ENCODE results near the gene SULT2A1.
"Not testable (repeated sequence)": the region's sequence is repeated elsewhere in the genome, so short reads cannot be mapped to it uniquely, and the experiment has no call there.

SULT2A1 gene

DNA sequence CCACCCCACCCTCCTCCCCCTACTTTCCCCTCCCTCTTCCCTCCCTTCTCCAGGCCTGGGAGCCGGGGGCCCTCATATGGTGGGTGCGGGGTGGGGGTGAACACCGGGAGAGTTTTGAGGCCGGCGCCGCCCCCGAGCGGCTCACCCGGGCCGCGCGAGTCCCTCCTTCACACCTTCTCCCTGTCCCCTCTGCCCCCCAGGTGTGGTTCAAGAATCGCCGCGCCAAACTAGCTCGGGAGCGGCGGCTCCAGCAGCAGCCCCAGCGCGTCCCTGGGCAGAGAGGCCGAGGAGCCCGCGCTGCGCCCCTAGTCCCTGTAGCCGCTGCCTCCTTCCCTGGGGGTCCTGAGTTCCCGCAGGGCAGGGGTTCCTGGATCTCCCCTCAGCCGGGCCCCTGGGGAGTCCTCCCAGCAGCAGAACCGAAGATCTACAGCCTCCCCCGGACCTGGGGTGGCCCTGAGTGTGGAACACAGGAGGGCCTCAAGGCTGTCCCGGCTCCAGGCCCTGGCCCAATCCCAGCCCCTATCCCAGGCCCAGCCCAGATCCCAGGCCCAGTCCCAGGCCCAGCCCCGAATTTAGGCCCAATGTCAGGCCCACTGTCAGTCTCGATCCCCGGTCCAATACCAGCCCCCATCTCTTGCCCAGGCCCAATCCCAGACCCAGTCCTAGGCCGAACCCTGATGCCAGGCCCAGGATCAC lies 25.4 kb downstream of the SULT2A1 start:
- no peak for DNase-seq (ENCODE audit: low spot score)

DNA sequence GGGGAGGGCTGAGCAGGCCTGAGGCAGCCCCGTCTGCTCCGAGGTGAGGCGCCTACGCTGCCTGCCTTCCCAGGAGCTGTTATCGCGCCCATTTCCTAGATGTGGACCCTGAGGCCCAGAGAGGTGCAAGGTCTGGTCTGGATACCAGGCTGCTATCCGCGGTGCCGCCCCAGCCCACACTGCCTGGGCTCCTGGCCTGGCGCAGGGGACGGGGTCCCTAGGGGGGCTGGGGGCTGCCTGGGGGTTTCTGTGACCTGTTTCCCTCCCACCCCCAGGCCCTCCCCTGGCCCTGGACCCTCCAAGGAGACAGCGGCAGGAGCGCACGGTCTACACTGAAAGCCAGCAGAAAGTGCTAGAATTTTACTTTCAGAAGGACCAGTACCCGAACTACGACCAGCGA lies 26.3 kb downstream of the SULT2A1 start:
- DNase-seq (ENCODE audit: low spot score): not testable (repeated sequence)

DNA sequence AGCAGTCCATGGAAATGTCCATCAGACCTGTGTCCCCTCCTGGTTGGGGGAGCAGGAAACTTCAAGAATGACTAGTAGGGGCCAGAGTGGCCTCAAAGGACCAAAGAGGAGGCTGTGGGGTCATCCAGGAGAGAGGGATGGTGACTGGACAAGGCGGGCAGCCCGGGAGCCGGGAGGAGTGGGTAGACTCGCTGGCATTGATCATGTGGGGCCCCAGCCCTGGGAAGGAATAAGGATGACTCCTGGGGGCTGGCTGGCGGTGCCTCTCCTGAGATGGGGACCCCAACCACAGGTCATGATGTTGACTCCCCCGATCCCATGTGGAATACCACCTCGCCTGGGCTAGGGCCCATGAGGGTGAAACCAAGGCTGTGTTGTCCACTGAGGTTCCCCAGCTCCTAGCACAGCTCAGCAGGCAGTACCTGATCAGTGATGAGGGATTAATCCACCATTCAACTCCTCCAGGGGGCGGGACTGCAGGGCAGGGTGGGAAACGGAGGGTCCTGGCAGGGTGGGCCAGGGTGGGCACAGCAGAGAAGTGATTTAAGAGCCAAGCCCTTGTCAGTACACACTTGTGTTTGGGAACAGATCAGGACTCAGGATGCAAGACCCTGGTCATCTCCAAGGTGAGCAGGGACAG lies 27.3 kb downstream of the SULT2A1 start, which contains the start of gene TPRX2:
TPRX2 (plus strand) TSS at position 590 of the 640 bp plus-strand sequence; CDS start at position 602, 12 bp downstream.
- not testable (repeated sequence) for DNase-seq (ENCODE audit: low spot score)

DNA sequence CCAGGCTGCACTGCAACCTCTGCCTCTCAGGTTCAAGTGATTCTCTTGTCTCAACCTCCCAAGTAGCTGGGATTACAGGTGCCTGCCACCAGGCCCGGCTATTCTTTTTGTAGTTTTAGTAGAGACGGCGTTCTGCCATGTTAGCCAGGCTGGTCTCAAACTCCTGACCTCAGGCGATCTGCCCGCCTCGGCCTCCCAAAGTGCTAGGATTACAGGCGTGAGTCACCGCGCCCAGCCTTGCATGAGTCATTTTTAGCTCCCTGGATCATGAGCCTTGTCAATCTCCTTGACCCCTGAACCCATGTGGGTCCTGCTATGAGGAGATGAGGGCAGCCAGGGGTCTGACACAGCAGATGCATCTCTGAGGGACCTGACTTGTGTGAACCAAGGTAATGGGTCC lies 27.9 kb downstream of the SULT2A1 start:
- DNase-seq (ENCODE audit: low spot score): not testable (repeated sequence)

DNA sequence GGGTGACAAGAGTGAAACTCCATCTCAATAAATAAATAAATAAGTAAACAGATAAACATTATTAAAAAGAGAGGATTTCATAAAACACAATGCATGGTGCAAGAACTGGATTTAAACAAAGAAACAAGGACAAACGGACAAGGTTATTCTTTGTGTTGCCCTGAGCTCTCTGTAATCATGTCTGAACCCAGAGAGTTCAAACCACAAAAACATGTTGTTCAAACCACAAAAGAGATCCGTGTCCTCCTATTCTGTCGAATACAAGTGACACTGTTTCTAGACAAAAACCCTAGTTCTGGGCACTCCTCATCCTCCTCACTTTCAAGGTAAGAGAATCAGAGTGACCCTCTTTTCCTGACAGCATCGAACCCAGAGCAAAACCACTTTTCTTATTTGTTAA lies 31.7 kb downstream of the SULT2A1 start:
- no peak for DNase-seq (ENCODE audit: low spot score)

DNA sequence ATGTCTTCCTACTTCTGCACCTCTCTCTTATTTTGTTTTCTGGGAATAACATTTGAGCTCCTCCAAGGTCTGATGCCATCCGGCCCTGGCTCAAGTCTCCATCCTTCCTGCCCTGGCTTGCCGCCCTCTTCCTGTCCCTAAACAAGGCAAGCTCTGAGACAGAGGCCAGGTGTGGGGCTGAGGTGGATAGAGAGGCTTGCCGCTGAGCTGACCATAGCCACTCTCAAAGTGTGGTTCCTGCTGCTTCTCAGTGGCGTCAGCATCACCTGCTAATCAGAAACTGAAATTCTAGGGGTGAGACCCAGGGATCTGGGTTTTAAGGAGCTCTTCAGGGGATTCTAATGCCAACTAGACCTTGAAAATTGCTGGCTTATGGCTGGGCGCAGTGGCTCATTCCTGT lies 33.1 kb downstream of the SULT2A1 start:
- DNase-seq (ENCODE audit: low spot score): no peak

DNA sequence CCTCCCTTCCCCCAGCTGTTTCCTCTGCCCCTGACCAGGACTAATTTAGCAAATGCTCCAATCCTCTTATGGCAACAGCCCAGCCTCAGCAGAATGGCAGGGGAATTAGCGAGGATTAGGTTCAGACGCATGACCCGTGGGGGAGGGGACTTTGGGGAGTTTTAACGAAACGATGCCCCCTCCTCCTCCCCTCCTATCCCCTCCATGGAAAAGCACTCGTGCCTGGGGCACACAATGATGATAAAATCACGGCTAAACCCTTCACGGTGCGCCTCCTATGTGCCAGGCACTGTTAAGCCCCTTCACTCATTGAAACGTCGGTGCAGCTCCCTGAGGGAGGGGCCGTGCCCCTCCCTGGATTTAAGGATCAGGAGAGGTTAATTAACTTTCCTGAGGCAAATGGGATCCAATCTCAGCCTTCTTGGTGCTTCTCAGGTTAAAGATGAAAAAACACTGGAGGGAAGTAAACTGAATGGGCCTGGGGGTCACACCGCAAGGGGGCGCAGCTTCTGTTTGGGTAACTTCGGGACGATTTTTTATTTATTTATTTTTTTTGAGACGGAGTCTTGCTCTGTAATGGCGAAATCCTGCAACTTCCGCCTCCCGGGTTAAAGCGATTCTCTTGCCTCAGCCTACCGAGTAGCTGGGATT lies 37.2 kb downstream of the SULT2A1 start:
- DNase-seq (ENCODE audit: low spot score): no peak

DNA sequence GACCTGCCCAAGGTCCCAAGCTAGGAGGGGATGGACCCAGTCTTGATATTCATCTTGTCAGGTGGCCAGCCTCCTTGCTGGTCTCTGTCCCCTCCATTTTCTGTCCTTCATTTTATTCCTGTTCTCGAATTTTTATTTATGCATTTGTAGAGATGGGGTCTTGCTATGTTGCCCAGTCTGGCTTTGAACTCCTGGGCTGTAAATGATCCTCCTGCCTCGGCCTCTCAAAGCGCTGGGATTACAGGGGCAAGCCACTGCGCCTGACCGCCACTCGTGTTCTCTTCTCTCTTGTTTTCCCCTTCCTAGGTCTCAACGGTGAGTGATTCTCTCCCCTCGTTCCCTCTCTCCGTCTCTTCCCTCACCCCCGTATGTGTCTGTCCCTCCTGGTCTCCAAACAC lies 37.7 kb downstream of the SULT2A1 start:
- DNase-seq (ENCODE audit: low spot score): no peak

DNA sequence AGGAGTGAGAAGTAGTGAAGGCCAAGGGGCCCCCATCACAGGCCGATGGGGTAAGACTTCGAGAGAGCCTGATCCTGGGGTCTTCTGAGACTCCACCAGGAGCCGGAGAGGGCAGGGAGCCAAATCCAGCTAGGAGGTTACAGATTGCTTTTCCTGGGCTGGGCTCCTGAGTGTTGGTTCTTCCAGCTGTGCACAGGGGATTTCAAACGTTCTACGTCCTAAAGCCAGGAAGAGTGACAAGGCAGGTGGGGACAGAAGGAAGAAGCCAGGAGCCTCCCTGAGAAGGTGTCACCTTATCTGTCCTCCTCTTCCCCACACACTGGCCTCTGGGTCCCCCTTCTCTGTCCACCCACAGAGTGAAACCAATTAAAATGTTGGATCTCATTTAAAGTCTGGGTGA lies 43.2 kb downstream of the SULT2A1 start:
- DNase-seq (ENCODE audit: low spot score): no peak

DNA sequence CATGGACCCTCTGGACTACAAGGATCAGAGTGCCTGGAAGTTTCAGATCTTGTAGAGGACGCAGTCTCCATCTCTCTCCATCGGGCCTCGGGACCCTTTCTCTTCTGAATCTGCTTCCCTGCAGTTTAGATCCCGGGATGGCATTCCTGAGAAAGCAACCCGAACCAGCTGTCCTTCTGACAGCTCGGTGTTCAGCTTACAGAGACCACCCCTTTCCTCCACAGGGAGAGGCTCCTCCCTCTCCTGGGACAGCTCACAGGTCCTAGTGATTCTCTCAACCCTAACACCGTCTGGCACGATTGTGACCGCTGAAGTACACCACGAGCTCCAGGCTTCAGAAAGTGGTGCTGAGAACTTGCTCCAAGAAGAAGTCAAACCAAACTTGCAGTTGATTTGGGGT lies 46.2 kb downstream of the SULT2A1 start:
- DNase-seq (ENCODE audit: low spot score): no peak

DNA sequence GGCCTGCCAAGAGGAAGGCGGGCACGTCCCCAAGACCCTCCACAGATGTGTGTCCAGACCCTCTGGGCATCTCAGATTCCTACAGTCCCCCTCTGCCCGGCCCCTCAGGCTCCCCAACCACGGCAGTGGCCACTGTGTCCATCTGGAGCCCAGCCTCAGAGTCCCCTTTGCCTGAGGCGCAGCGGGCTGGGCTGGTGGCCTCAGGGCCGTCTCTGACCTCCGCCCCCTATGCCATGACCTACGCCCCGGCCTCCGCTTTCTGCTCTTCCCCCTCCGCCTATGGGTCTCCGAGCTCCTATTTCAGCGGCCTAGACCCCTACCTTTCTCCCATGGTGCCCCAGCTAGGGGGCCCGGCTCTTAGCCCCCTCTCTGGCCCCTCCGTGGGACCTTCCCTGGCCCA lies 46.7 kb downstream of the SULT2A1 start:
- no peak for DNase-seq (ENCODE audit: low spot score)

DNA sequence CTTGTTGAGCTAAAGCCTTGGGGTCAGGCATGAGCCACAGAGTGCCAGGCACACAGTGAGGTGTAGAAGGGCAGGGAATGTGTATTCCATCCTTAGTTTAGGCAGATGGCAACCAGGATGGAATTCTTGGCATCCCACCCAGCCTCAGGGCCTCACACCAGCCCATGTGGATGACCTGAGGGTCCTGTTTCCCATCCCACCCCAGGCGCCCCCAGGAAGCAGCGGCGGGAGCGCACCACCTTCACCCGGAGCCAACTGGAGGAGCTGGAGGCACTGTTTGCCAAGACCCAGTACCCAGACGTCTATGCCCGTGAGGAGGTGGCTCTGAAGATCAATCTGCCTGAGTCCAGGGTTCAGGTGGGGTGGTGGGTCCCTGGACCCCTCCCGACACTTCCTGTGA lies 50.1 kb downstream of the SULT2A1 start:
- no peak for DNase-seq (ENCODE audit: low spot score)

DNA sequence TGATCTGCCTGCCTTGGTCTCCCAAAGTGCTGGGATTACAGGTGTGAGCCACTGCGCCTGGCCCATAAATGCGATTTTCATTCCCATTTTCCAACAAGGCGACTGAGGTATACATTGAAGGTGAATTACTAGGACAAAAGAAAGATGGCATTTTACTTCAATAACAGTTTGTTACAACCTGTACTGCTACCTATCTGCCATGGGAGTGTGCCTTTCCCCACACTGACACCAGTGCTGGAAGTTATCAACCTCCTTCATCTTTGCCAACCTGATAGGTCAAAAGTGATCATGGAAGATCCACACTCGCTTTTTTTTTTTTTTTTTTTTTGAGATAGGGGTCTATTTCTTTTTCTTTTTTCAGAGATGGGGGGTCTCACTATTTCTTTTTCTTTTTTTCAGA lies 53.4 kb downstream of the SULT2A1 start:
- DNase-seq (ENCODE audit: low spot score): no peak

DNA sequence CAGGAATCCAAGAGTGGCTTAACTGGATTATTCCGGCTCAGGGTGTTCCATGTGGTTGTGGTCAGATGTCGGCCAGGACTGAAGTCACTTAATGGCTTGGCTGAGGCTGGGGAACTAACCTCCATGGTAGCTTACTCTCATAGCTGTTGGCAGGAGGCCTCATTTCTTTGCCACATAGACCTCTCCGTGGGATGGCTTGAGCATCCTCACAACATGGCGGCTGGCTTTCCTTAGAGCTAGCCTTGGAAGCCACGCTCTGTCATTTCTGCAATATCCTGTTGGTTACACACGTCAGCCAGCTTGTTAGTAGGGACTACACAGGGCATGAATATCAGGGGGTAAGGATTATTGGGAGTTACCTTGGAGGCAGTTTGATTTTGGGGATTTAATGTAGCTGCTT lies 59.3 kb downstream of the SULT2A1 start:
- DNase-seq (ENCODE audit: low spot score): no peak

DNA sequence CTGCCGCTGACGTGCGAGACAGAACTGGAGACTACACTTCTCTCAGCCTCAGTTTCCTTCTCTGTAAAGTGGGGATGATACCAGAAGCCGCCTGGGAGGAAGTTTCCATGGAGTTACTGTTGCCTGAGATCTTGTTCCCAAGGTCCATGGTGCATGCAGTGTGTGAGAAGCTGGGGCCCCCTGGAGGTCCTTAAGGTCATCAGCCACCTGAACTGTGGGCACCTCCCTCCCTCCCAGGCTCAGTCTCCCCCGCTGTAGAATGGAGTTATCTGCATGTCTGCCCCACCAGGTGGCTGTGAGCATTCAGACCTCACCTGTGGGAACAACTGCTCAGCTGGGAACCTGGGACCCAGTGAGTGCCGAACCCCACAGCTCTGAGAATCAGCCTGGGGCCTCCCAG lies 61.7 kb downstream of the SULT2A1 start:
- DNase-seq (ENCODE audit: low spot score): no peak

DNA sequence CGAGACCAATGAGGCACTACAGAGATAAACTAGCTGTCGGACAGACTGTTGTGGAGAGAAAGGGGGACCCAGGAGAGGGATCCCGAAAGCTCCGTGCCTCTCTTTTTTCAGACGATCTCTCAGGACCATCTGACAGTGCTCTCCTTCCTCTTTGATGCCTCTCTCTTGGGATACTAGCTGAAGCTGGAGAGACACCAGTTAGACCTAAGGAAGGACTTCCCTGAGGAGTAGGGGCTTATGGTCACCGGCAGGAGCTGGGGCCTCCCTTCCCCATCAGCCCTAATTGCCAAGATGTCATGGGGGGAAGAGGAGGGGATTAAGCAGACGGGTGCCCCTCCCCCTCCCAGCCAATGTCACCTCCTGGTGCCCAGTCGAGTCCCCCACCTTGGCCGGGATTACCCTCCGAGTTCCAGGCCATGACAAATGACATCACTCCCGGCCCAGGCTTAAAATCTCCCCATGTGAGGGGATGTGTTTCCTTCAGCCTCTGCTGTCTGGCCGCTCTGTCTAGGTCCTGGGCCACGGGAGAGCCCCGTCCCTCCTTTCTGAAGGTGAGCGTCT lies 64.6 kb downstream of the SULT2A1 start, which contains the start of gene CRX:
CRX (plus strand) TSS at position 478 of the 561 bp plus-strand sequence. CDS start 12,507 bp downstream, outside the sequence.
- DNase-seq (ENCODE audit: low spot score): no peak

Measured in CD4-positive, alpha-beta T cell treated with Interleukin-6 at 100 ng/mL for 8 hours (primary cell).